Heart left ventricle (tissue), 16 donors: ENCODE results near the gene ZNF446. TPM values are rescaled to one million over a fixed set of nuclear protein-coding genes. Genes with fewer than 3 reads are reported as not detected.
A peak's percentile ranks its signal among the peaks of the same experiment; 100 is the strongest.
"Not testable (repeated sequence)": the region's sequence is repeated elsewhere in the genome, so short reads cannot be mapped to it uniquely, and the experiment has no call there.

ENCODE experiments used
- ATAC-seq, 4 donors: fragments of 200-7000 bp; cut with Tn5 transposase; one replicate each; pipeline ENCODE4 v1.9.1; 2020 to 2022; ENCODE audit warnings: moderate library complexity in 4 of 4, mild to moderate bottlenecking in 3 of 4, moderate number of reproducible peaks in 1 of 4
- DNase-seq, 5 donors: peaks; one replicate each; pipeline ENCODE4 v3.0.0-alpha.2; 2020
- H3K27ac ChIP-seq, 12 donors: fragments of 200-600 bp; sonication (generic) in 4 of 12; one replicate each; pipeline versions ENCODE4 v1.5.0 to v1.8.0; 2016 to 2022; ENCODE audit warnings: mild to moderate bottlenecking in 2 of 12
- H3K27me3 ChIP-seq, 9 donors: fragments of 200-600 bp; sonication (generic) in 2 of 9; one replicate each; pipeline versions ENCODE4 v1.5.1 to v1.8.0; 2016 to 2022; ENCODE audit warnings: mild to moderate bottlenecking in 3 of 9
- H3K36me3 ChIP-seq, 9 donors: fragments of 200-600 bp; sonication (generic) in 2 of 9; one replicate each; pipeline versions ENCODE4 v1.5.0 to v1.8.0; 2018 to 2022; ENCODE audit warnings: mild to moderate bottlenecking in 2 of 9
- H3K4me1 ChIP-seq, 12 donors: fragments of 200-600 bp; sonication (generic) in 4 of 12; one replicate each; pipeline versions ENCODE4 v1.5.0 to v1.8.0; 2016 to 2022; ENCODE audit warnings: mild to moderate bottlenecking in 3 of 12
- H3K4me3 ChIP-seq, 12 donors: fragments of 200-600 bp; sonication (generic) in 4 of 12; one replicate each; pipeline versions ENCODE4 v1.5.0 to v1.8.0; 2017 to 2022; ENCODE audit warnings: mild to moderate bottlenecking in 9 of 12, moderate library complexity in 4 of 12
- H3K9me3 ChIP-seq, 12 donors: fragments of 200-600 bp; sonication (generic) in 4 of 12; one replicate each; pipeline versions ENCODE4 v1.5.0 to v1.8.0; 2016 to 2022; ENCODE audit warnings: mild to moderate bottlenecking in 1 of 12
- POLR2A ChIP-seq, 2 donors: fragments of 450-650 bp; IDR thresholded peaks; one replicate each; pipeline ENCODE4 v1.6.1; 2017; ENCODE audit warnings: antibody characterized with exemption in 2 of 2, mild to moderate bottlenecking in 2 of 2, moderate library complexity in 2 of 2
- WGBS, 4 donors: extraction: QIAGEN DNeasy Blood & Tissue Kit in 2 of 4; methylation state at CpG; one replicate each; pipeline versions ENCODE4 v1.1.5 to v1.1.7; 2013 to 2018; 5-methylcytosine and 5-hydroxymethylcytosine counted together
- intact Hi-C, 10 donors: fragments of 100-400 bp; cut with DNase I; formaldehyde crosslinking; loops; one replicate each; pipeline versions ENCODE4 v1.11.1 to v1.14.2; 2022
- polyA plus RNA-seq, 2 donors: library from polyadenylated mRNA; stranded (reverse); fragments of 200-250 nt; gene quantifications; one replicate each; pipeline ENCODE4 v1.2.3, GENCODE V29; 2013
- total RNA-seq, 9 donors: library from RNA; depleted of rRNA in 2 of 9; stranded (reverse); fragments of >200 nt in 2 of 9; fragmentation: NEBNext Ultra II Directional in 3 of 9; extraction: Animal tissue kit (Norgen Biotek cat#: 25700) in 3 of 9; gene quantifications; one replicate each; pipeline versions ENCODE4 v1.1.0 to v1.2.4, GENCODE V29; 2016 to 2023
- TF ChIP-seq, protein P1 (sequence below), 12 donors: fragments of 200-600 bp; sonication (generic) in 4 of 12; IDR thresholded peaks; one replicate each; pipeline versions ENCODE4 v1.5.0 to v1.8.0; 2018 to 2022; ENCODE audit warnings: antibody characterized with exemption in 12 of 12, mild to moderate bottlenecking in 5 of 12
- donor health status: ischemic (EF 13 %, LVEDD 7.1; RV severe dilation, severe dysfunction).
- donor health status: healthy with polysubstance abuse.
- donor health status: DM: no; HTN: yes; CAD: no.
- donor health status: DM: no; HTN: no; CAD: no.
- donor health status: ischemic (EF 25% LVEDD 6.9; RV normal size, moderate dysfunction).
- donor health status: ischemic (EF 25% LVEDD 5.7; RV mildly dilated, moderate dysfunction).
- donor health status: healthy.
- donor health status: DM: yes; HTN: yes; CAD: no.
- donor health status: ischemic (EF 35%, LVEDD 5.7; RV mildly dilated, moderate dysfunction).
- donor health status: nonischemic (EF 11% LVEDD 7.7; RV severe dilation, severe dysfunction).
- donor health status: DM: yes; HTN: yes; CAD: no.
- donor health status: PGD.
- donor health status: ischemic (EF 29% LVEDD 5.4; RV normal size, mild dysfunction).
- donor health status: nonischemic (EF 23%, LVEDD 6.1; RV moderate dilation, normal function).

Gene ZNF446
- total and polyA plus RNA-seq, 11 donors, result 4.3 to 9.3 (median 6.0) TPM

DNA sequence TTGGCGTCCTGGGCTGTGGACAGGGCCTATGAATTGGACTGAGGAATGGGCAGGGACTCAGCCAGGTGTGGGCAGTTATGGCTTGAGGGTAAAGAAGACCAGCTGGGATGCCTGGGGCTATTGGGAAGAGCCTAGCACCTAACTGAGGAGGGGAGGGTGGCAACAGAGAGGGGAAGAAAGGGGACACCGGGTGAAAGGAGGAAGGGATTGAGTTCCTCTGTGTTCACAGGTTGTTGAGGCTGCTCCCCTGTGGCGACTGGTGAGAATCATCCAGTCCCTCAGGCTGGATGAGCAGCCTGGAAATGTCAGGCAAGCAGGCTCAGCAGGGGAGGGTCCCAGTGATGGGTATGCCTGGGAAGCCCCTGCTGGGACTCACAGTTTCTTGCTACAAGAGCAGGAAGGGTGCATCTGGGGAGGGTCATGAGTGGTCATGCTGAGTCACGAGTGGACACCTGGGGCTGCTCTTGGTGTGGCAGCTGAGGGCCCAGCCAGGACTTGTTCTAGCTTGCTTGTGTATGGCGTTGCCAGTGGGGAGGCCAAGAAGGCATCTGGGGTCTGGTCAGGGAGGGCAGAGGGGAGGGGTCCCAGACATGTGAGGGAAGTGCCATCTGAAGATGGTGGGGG is 7.8 kb upstream of the ZNF446 start:
- Histone ChIP-seq H3K36me3 (peaks cover 0 to 36% (median 28%) of the 10 kb centered on the region in 9 donors), H3K4me3 (peak overlapping the region in 4 of 12 donors; percentile 2 to 36 (median 16)), H3K27ac (no peak overlapping the region), H3K4me1 (peaks cover 4 to 16% (median 13%) of the 10 kb centered on the region in 12 donors), H3K27me3 (no peaks in the 10 kb centered on the region), H3K9me3 (no peaks in the 10 kb centered on the region)
- intact Hi-C loops, result no loop called here
- ATAC-seq (no peak), DNase-seq (no peak)
- TF ChIP-seq, protein P1, sequence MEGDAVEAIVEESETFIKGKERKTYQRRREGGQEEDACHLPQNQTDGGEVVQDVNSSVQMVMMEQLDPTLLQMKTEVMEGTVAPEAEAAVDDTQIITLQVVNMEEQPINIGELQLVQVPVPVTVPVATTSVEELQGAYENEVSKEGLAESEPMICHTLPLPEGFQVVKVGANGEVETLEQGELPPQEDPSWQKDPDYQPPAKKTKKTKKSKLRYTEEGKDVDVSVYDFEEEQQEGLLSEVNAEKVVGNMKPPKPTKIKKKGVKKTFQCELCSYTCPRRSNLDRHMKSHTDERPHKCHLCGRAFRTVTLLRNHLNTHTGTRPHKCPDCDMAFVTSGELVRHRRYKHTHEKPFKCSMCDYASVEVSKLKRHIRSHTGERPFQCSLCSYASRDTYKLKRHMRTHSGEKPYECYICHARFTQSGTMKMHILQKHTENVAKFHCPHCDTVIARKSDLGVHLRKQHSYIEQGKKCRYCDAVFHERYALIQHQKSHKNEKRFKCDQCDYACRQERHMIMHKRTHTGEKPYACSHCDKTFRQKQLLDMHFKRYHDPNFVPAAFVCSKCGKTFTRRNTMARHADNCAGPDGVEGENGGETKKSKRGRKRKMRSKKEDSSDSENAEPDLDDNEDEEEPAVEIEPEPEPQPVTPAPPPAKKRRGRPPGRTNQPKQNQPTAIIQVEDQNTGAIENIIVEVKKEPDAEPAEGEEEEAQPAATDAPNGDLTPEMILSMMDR (IDR thresholded peaks at IDR 0.05), result no peak
- no peak for TF ChIP-seq POLR2A (IDR thresholded peaks at IDR 0.05)
- 54 to 70% (median 68%) methylated on average over 5 of the region's 5 CpGs for WGBS, 4 donors

DNA sequence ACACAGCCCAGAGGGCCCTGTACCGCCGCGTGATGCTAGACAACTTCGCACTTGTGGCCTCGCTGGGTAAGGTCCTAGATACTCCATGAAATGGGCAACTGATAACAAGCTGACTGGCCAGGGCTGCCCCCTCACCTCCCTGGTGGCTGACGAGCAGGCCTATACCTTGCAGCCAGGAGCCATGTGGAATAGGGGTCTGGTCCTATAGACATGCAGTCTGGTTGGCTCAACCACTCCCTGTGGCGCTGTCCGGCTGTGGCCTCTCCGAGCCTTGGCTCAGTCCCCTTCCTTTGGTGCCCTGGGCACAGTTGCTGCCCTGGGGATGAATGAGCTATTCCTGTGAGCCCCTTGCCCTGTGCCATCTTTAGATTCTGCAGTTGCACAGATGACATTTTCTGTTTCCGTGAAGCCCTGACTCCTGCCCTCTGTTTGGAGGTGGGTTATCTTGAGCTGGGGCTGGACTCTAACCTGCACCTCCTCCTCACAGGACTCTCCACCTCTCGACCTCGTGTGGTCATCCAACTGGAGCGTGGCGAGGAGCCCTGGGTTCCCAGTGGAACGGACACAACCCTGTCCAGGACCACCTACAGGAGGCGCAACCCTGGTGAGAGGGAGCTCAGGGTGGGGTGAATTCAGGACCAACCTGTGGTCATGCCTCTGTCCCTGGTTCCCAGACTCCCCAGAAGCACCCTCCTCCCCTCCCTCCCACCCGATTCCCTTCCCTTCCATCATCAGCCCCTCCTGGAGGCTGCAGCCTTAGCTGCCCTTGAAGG is 6.7 kb upstream of the ZNF446 start:
- H3K27ac ChIP-seq, result no peak overlapping the region
- no peak for TF ChIP-seq POLR2A (IDR thresholded peaks at IDR 0.05)
- TF ChIP-seq, protein P1 (IDR thresholded peaks at IDR 0.05), result no peak
- H3K4me1 ChIP-seq, result peaks cover 4 to 17% (median 13%) of the 10 kb centered on the region in 12 donors
- intact Hi-C loops, result no loop called here
- H3K9me3 ChIP-seq, result no peaks in the 10 kb centered on the region
- DNase-seq (no peak), ATAC-seq (no peak)
- peaks cover 0 to 42% (median 34%) of the 10 kb centered on the region in 9 donors for H3K36me3 ChIP-seq
- WGBS, 4 donors, result 92 to 95% (median 93%) methylated on average over 13 to 17 of the region's 17 CpGs
- no peak overlapping the region for H3K4me3 ChIP-seq
- no peaks in the 10 kb centered on the region for H3K27me3 ChIP-seq

DNA sequence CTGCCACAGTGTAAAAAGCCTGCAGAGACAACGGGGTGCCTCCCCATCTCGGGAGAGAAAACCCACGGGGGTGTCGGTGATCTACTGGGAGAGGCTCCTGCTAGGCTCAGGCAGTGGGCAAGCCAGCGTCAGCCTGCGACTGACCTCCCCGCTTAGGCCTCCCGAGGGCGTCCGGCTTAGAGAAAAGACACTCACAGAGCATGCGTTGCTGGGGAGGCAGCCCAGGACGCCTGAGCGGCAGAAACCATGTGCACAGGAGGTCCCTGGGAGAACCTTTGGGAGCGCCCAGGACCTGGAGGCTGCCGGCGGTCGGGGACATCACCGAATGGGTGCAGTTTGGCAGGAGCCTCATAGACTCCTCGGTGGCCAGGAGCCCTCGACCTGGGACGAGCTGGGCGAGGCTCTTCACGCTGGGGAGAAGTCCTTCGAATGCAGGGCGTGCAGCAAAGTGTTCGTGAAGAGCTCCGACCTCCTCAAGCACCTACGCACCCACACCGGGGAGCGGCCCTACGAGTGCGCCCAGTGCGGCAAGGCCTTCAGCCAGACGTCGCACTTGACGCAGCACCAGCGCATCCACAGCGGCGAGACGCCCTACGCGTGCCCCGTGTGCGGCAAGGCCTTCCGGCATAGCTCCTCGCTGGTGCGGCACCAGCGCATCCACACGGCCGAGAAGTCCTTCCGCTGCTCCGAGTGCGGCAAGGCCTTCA is 5.2 kb upstream of the ZNF446 start:
- peaks cover 0 to 42% (median 34%) of the 10 kb centered on the region in 9 donors for H3K36me3 ChIP-seq
- intact Hi-C loops, result not testable (repeated sequence)
- WGBS, 4 donors, result 94 to 96% (median 94%) methylated on average over 14 to 41 of the region's 53 CpGs

DNA sequence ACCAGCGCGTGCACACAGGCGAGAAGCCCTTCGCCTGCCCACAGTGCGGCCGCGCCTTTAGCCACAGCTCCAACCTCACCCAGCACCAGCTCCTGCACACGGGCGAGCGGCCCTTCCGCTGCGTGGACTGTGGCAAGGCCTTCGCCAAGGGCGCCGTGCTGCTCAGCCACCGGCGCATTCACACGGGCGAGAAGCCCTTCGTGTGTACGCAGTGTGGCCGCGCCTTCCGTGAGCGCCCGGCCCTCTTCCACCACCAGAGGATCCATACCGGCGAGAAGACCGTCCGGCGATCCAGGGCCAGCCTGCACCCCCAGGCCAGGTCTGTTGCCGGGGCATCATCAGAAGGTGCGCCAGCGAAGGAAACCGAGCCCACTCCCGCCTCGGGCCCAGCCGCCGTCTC is 4.4 kb upstream of the ZNF446 start:
- Histone ChIP-seq H3K4me3 (no peak overlapping the region), H3K27ac (no peak overlapping the region), H3K27me3 (no peaks in the 10 kb centered on the region), H3K4me1 (peaks cover 1 to 28% (median 17%) of the 10 kb centered on the region in 12 donors), H3K9me3 (no peaks in the 10 kb centered on the region), H3K36me3 (peaks cover 0 to 42% (median 34%) of the 10 kb centered on the region in 9 donors)
- ATAC-seq, result no peak
- WGBS, 4 donors, result 94 to 96% (median 95%) methylated on average over 14 to 39 of the region's 39 CpGs
- no peak for TF ChIP-seq POLR2A (IDR thresholded peaks at IDR 0.05)
- TF ChIP-seq, protein P1 (IDR thresholded peaks at IDR 0.05), result no peak
- intact Hi-C loops, result no loop called here
- no peak for DNase-seq

More for the DNA sequence above, 5.2 kb upstream of the ZNF446 start:
- not testable (repeated sequence) for H3K27ac ChIP-seq, ATAC-seq, H3K4me3 ChIP-seq, DNase-seq, H3K9me3 ChIP-seq, H3K27me3 ChIP-seq
- peaks cover 4 to 28% (median 18%) of the 10 kb centered on the region in 12 donors for H3K4me1 ChIP-seq
